ENCODE results near the gene PTPRQ. TPM values are rescaled to one million over a fixed set of nuclear protein-coding genes. Genes with fewer than 3 reads are reported as not detected.

PTPRQ gene
- total and polyA plus RNA-seq, 2 of the 8 experiments (the other 6 are each of a cell fraction or from before 2014, with no cell fraction given) = not detected

DNA sequence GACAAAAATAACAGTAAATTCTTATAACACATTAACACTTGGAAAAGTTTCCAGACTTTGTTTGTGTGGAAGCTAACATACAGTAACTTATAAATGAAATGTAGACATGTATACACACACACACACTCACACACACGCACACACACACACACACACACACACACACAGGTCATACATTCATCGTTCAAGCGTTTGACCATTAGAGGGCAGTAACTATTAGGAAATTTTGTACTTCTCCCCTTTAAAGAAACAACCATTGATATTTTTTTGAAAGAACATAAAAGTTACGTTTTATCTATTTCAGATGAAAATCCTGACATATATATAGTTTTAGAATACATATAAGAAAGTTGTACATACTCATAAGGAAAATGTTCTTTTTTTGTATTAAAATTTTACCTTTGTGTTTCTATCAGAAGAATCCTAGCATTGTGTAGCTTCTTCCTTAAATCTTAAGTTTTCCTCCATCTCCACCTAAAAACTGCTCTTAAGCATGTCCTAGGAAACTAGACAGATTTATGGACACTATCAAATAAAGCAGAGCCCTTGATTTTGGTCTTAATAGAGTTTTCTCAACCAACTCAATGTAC is 29.0 kb downstream of the PTPRQ start:
- H3K4me1 ChIP-seq (replicated peaks in 1 of 4; ENCODE audit: control insufficient read depth in 3 of 4, insufficient read depth in 4 of 4, low read length in 3 of 4) = peaks cover 0 to 2% (median 0%) of the 10 kb centered on the region in 4 experiments; a peak in 2 of 7 replicates
- no peak overlapping the region for H2BK20ac ChIP-seq (ENCODE audit: low read length)
- DNase-seq (ENCODE audit: low read depth in 1 of 2, low spot score in 2 of 2) = no peak
- no peak overlapping the region for H4K5ac ChIP-seq (ENCODE audit: insufficient read length, low read depth, low read length)
- no peak overlapping the region for H3K18ac ChIP-seq (ENCODE audit: extremely low read depth, low read length)
- H4K91ac ChIP-seq (replicated peaks; ENCODE audit: insufficient read length, low read length) = no peak overlapping the region
- H3K9me3 ChIP-seq (ENCODE audit: insufficient read depth in 2 of 2, low read depth in 1 of 2, low read length in 1 of 2) = no peaks in the 10 kb centered on the region; a peak in 1 of 4 replicates
- H3K14ac ChIP-seq (ENCODE audit: insufficient read length) = no peak overlapping the region
- no peak overlapping the region for H3K9ac ChIP-seq (replicated peaks in 1 of 4; ENCODE audit: extremely low read depth in 1 of 4, low read depth in 3 of 4, low read length in 3 of 4)
- H3K23me2 ChIP-seq (ENCODE audit: low read depth, low read length) = no peaks in the 10 kb centered on the region
- H2BK15ac ChIP-seq (ENCODE audit: low read length) = no peak overlapping the region
- H2BK12ac ChIP-seq (ENCODE audit: low read depth, low read length) = no peak overlapping the region
- peak; percentile 58 for FAIRE-seq
- no peak overlapping the region for H3K4ac ChIP-seq (replicated peaks; ENCODE audit: insufficient read length, low read depth, low read length)
- no peak overlapping the region for H2BK120ac ChIP-seq (replicated peaks; ENCODE audit: low read depth, low read length)
- ChIA-PET CTCF (ENCODE audit: partially characterized antibody) (interaction anchor here (0.6 to 2.1 kb wide), 23 partner anchors 11 to 663 kb away, joined by 3 to 9 read pairs (median 4); no protein-coding TSS in a partner anchor), POLR2A (ENCODE audit: partially characterized antibody) (no interaction called here)
- H3K79me2 ChIP-seq (ENCODE audit: control insufficient read depth in 1 of 2, insufficient read depth in 2 of 2, low read length in 2 of 2) = no peaks in the 10 kb centered on the region
- H2AK5ac ChIP-seq (ENCODE audit: low read depth, low read length) = no peak overlapping the region
- H4K20me1 ChIP-seq (replicated peaks in 1 of 2; ENCODE audit: control insufficient read depth in 1 of 2, insufficient read depth in 2 of 2, low read length in 2 of 2) = no peaks in the 10 kb centered on the region
- H2AFZ ChIP-seq (ENCODE audit: low read length) = no peak overlapping the region
- H3K4me2 ChIP-seq (ENCODE audit: insufficient read depth in 1 of 2, low read depth in 2 of 2, low read length in 2 of 2) = no peak overlapping the region
- no peak overlapping the region for H3K56ac ChIP-seq (replicated peaks; ENCODE audit: insufficient read length, low read depth, low read length)
- H3K4me3 ChIP-seq (ENCODE audit: extremely low read depth in 1 of 4, insufficient read depth in 2 of 4, low read depth in 3 of 4, low read length in 4 of 4) = no peak overlapping the region
- no peaks in the 10 kb centered on the region for H3K79me1 ChIP-seq (ENCODE audit: low read depth, low read length)
- no peaks in the 10 kb centered on the region for H3K36me3 ChIP-seq (ENCODE audit: control insufficient read depth in 2 of 4, insufficient read depth in 4 of 4, low read length in 3 of 4)
- WGBS, 2 experiments (ENCODE audit: extremely low coverage in 1 of 2, insufficient coverage in 1 of 2, insufficient read length in 1 of 2, insufficient replicate concordance in 2 of 2, low coverage in 1 of 2, low lambda C conversion rate in 2 of 2, missing lambda C conversion rate in 1 of 2) = 30% methylated on average over 4 of the region's 4 CpGs; no CpG with 5 or more reads in 1 of the 2 experiments
- H2BK5ac ChIP-seq (ENCODE audit: low read depth, low read length) = no peak overlapping the region
- H3K27me3 ChIP-seq (replicated peaks in 1 of 4; ENCODE audit: control insufficient read depth in 3 of 4, extremely low read depth in 1 of 4, insufficient read depth in 3 of 4, low read length in 3 of 4) = no peaks in the 10 kb centered on the region
- no peak overlapping the region for H4K8ac ChIP-seq (ENCODE audit: extremely low read depth, insufficient read depth, low read length)
- no peak overlapping the region for H3K27ac ChIP-seq (ENCODE audit: low read depth, low read length)
- no peak for TF ChIP-seq BACH1 (IDR thresholded peaks at IDR 0.05; ENCODE audit: low read length)
- 0 out of 2 replicates have a peak, but pooled peaks have one; percentile 37 for TF ChIP-seq TEAD4 (IDR thresholded peaks at IDR 0.05; ENCODE audit: low read depth, low read length)
- TF ChIP-seq, protein P1, sequence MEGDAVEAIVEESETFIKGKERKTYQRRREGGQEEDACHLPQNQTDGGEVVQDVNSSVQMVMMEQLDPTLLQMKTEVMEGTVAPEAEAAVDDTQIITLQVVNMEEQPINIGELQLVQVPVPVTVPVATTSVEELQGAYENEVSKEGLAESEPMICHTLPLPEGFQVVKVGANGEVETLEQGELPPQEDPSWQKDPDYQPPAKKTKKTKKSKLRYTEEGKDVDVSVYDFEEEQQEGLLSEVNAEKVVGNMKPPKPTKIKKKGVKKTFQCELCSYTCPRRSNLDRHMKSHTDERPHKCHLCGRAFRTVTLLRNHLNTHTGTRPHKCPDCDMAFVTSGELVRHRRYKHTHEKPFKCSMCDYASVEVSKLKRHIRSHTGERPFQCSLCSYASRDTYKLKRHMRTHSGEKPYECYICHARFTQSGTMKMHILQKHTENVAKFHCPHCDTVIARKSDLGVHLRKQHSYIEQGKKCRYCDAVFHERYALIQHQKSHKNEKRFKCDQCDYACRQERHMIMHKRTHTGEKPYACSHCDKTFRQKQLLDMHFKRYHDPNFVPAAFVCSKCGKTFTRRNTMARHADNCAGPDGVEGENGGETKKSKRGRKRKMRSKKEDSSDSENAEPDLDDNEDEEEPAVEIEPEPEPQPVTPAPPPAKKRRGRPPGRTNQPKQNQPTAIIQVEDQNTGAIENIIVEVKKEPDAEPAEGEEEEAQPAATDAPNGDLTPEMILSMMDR (IDR thresholded peaks at IDR 0.05; ENCODE audit: control extremely low read depth in 1 of 3, insufficient read depth in 1 of 3, low read depth in 1 of 3, low read length in 3 of 3) = peak in 2 of 3 experiments; percentile 44 to 54; a peak in 3 of 4 replicates
- TF ChIP-seq CREB1 (IDR thresholded peaks at IDR 0.05) = 0 out of 2 replicates have a peak, but pooled peaks have one; percentile 40
- TF ChIP-seq FOSL1 (IDR thresholded peaks at IDR 0.05; ENCODE audit: insufficient read depth, low read depth, low read length) = 0 out of 2 replicates have a peak, but pooled peaks have one; percentile 54
- peak; percentile 73 to 75 for TF ChIP-seq RAD21 (IDR thresholded peaks at IDR 0.05 in 1 of 2, conservative IDR thresholded peaks at IDR 0.05 in 1 of 2; ENCODE audit: low read depth in 2 of 2, low read length in 2 of 2)
- TF ChIP-seq JUND (IDR thresholded peaks at IDR 0.05; ENCODE audit: low read length) = 0 out of 2 replicates have a peak, but pooled peaks have one; percentile 20
- no peak for TF ChIP-seq JUN (IDR thresholded peaks at IDR 0.05; ENCODE audit: low read depth, low read length)
- TF ChIP-seq POLR2AphosphoS5 (IDR thresholded peaks at IDR 0.05; ENCODE audit: low read depth, low read length) = no peak
- no peak overlapping the region for H3K23ac ChIP-seq (ENCODE audit: insufficient read length)

Measured in H1 (cell line).